ENCODE measurements around the gene SLC44A4. TPM values are rescaled to one million over a fixed set of nuclear protein-coding genes. Genes with fewer than 3 reads are reported as not detected.

SLC44A4 gene
- polyA plus RNA-seq, 1 of the 3 experiments (the other 2 are of a cell fraction) = 0.26 TPM

- no peak overlapping the region for H3K4me2 ChIP-seq
- no peak overlapping the region for H2AFZ ChIP-seq (ENCODE audit: low read depth)
- DNase-seq = no peak
- H3K36me3 ChIP-seq (replicated peaks in 1 of 2; ENCODE audit: control insufficient read depth in 1 of 2, insufficient read depth in 2 of 2, low read length in 1 of 2) = no peaks in the 10 kb centered on the region
- ChIA-PET POLR2A (no interaction called here), CTCF (interaction anchor here (0.9 to 3.1 kb wide), 2 partner anchors 15 to 49 kb away, joined by 3 to 9 read pairs; no protein-coding TSS in a partner anchor)
- H3K9ac ChIP-seq = no peak overlapping the region
- no peaks in the 10 kb centered on the region for H3K27me3 ChIP-seq (ENCODE audit: insufficient read depth)
- H3F3A ChIP-seq (replicated peaks; ENCODE audit: insufficient read depth) = peaks cover 10% of the 10 kb centered on the region
- WGBS (ENCODE audit: low lambda C conversion rate) = 81% methylated on average over 3 of the region's 3 CpGs
- peaks cover 0 to 29% of the 10 kb centered on the region in 2 experiments; a peak in 1 of 4 replicates for H3K4me1 ChIP-seq (ENCODE audit: control insufficient read depth in 1 of 2, insufficient read depth in 2 of 2, low read depth in 1 of 2, low read length in 1 of 2)
- H3K79me2 ChIP-seq (ENCODE audit: insufficient read depth) = peaks cover 3% of the 10 kb centered on the region; the same call in 1 of the 2 replicates
- no peaks in the 10 kb centered on the region for H4K20me1 ChIP-seq (ENCODE audit: insufficient read depth)
- no peaks in the 10 kb centered on the region for H3K9me2 ChIP-seq
- no peak overlapping the region for H3K4me3 ChIP-seq (ENCODE audit: low read depth in 2 of 2, low read length in 1 of 2)
- TF ChIP-seq GABPA (IDR thresholded peaks at IDR 0.05; ENCODE audit: low read depth) (no peak), NFIC (IDR thresholded peaks at IDR 0.05; ENCODE audit: borderline replicate concordance) (no peak), EP300 (IDR thresholded peaks at IDR 0.05; ENCODE audit: borderline replicate concordance in 1 of 2, low read depth in 1 of 2, low read length in 1 of 2) (no peak), USF1 (IDR thresholded peaks at IDR 0.05; ENCODE audit: borderline replicate concordance, low read depth) (no peak), CTCF (IDR thresholded peaks at IDR 0.05) (no peak), TCF12 (IDR thresholded peaks at IDR 0.05) (no peak), FOXJ3 (CRISPR knock-in tag; IDR thresholded peaks at IDR 0.05) (no peak), MXI1 (IDR thresholded peaks at IDR 0.05; ENCODE audit: low read depth, low read length) (no peak)
- TF ChIP-seq, protein P1, sequence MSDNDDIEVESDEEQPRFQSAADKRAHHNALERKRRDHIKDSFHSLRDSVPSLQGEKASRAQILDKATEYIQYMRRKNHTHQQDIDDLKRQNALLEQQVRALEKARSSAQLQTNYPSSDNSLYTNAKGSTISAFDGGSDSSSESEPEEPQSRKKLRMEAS (IDR thresholded peaks at IDR 0.05; ENCODE audit: low read depth) = no peak
- H3K9me3 ChIP-seq = no peaks in the 10 kb centered on the region
- H3K27ac ChIP-seq (ENCODE audit: low read depth in 2 of 2, low read length in 1 of 2) = no peak overlapping the region
Observed at GRCh38 chr6:31903957-31904356, 25.2 kb upstream of the SLC44A4 start.

DNA sequence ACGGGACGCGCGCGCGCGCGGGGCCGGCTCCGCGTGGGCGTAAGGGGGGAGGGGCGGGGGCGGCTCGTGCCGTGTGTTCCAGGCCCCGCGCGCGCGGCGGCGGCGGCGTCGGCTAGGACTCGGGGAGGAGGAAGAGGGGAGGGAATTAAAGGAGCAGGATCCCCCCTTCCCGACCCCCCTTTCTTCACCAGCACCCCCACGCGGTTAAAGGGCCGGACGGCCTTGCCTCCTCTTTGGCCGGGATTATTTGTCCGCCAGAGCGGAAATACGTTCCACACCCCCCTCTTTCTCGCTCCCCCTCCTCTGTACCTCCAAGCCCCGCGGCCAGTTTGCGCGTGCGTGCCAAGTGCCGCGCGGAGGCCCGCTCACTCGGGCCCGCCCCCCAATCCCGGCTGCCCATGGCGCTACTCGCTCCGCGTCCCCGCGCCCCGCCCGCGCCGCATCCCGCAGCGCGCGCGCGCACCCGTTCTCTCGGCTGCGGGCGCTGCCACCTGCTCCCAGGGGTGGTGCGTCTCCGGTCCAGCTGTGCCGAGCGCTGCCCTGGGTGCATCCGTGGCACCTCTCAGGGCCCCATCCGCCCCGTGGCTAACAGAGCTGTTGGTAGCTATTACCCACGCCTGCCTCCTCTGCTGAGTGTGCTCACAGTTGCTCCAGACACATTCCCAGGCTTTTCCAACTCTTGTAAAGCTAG is 23.3 kb upstream of the SLC44A4 start, which contains the start of gene ZBTB12:
TSS of gene ZBTB12 (minus strand) at position 134 of the 691 bp plus-strand sequence. CDS start 781 bp downstream, outside the sequence.
- H3K9ac ChIP-seq = peak within 1 kb of the TSS; percentile 62
- H3K4me1 ChIP-seq (ENCODE audit: control insufficient read depth in 1 of 2, insufficient read depth in 2 of 2, low read depth in 1 of 2, low read length in 1 of 2) = peaks cover 5 to 33% of the 10 kb centered on the region in 2 experiments
- H3F3A ChIP-seq (replicated peaks; ENCODE audit: insufficient read depth) = peaks cover 9% of the 10 kb centered on the region
- H3K4me2 ChIP-seq = peak within 1 kb of the TSS; percentile 86
- peak within 1 kb of the TSS; percentile 54; the same call in 1 of the 2 replicates for H2AFZ ChIP-seq (ENCODE audit: low read depth)
- no peaks in the 10 kb centered on the region for H3K9me2 ChIP-seq
- H4K20me1 ChIP-seq (ENCODE audit: insufficient read depth) = no peaks in the 10 kb centered on the region
- DNase-seq = peak; percentile 99
- H3K27me3 ChIP-seq (ENCODE audit: insufficient read depth) = no peaks in the 10 kb centered on the region
- ChIA-PET POLR2A (interaction anchor here (0.6 to 1.4 kb wide), 8 partner anchors 9 to 1212 kb away, joined by 3 to 4 read pairs (median 3); partner anchors contain the start of gene DXO), CTCF (interaction anchor here (0.6 to 1.4 kb wide), 6 partner anchors 13 to 104 kb away, joined by 3 to 4 read pairs (median 3); no protein-coding TSS in a partner anchor)
- H3K4me3 ChIP-seq (ENCODE audit: low read depth in 2 of 2, low read length in 1 of 2) = peak within 1 kb of the TSS; percentile 60 to 67
- under 1% methylated on average over 21 of the region's 77 CpGs for WGBS (ENCODE audit: low lambda C conversion rate)
- H3K27ac ChIP-seq (ENCODE audit: low read depth in 2 of 2, low read length in 1 of 2) = peak within 1 kb of the TSS; percentile 44 to 92; a peak in 3 of 4 replicates
- H3K36me3 ChIP-seq (replicated peaks in 1 of 2; ENCODE audit: control insufficient read depth in 1 of 2, insufficient read depth in 2 of 2, low read length in 1 of 2) = no peaks in the 10 kb centered on the region
- H3K79me2 ChIP-seq (ENCODE audit: insufficient read depth) = peaks cover 15% of the 10 kb centered on the region; the same call in 1 of the 2 replicates
- H3K9me3 ChIP-seq = no peaks in the 10 kb centered on the region
- TF ChIP-seq FOXM1 (IDR thresholded peaks at IDR 0.05; ENCODE audit: low read depth) (no peak), TCF12 (IDR thresholded peaks at IDR 0.05) (peak; percentile 25; the same call in 1 of the 2 replicates), RXRA (IDR thresholded peaks at IDR 0.05; ENCODE audit: borderline replicate concordance, low read depth) (no peak), USF1 (IDR thresholded peaks at IDR 0.05; ENCODE audit: borderline replicate concordance, low read depth) (no peak), YY1 (IDR thresholded peaks at IDR 0.05; ENCODE audit: low read depth) (no peak), EP300 (IDR thresholded peaks at IDR 0.05; ENCODE audit: borderline replicate concordance in 1 of 2, low read depth in 1 of 2, low read length in 1 of 2) (peak in 1 of 2 experiments; percentile 43; a peak in 1 of 4 replicates), RAD21 (IDR thresholded peaks at IDR 0.05; ENCODE audit: low read length) (peak; percentile 67), CHD2 (IDR thresholded peaks at IDR 0.05; ENCODE audit: low read length, partially characterized antibody) (peak; percentile 60), TAF1 (IDR thresholded peaks at IDR 0.05; ENCODE audit: borderline replicate concordance, low read depth, low read length) (peak; percentile 31; the same call in 1 of the 2 replicates)
- TF ChIP-seq, protein P2, sequence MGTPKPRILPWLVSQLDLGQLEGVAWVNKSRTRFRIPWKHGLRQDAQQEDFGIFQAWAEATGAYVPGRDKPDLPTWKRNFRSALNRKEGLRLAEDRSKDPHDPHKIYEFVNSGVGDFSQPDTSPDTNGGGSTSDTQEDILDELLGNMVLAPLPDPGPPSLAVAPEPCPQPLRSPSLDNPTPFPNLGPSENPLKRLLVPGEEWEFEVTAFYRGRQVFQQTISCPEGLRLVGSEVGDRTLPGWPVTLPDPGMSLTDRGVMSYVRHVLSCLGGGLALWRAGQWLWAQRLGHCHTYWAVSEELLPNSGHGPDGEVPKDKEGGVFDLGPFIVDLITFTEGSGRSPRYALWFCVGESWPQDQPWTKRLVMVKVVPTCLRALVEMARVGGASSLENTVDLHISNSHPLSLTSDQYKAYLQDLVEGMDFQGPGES (IDR thresholded peaks at IDR 0.05; ENCODE audit: low read depth, low read length) = no peak
- TF ChIP-seq, protein P3, sequence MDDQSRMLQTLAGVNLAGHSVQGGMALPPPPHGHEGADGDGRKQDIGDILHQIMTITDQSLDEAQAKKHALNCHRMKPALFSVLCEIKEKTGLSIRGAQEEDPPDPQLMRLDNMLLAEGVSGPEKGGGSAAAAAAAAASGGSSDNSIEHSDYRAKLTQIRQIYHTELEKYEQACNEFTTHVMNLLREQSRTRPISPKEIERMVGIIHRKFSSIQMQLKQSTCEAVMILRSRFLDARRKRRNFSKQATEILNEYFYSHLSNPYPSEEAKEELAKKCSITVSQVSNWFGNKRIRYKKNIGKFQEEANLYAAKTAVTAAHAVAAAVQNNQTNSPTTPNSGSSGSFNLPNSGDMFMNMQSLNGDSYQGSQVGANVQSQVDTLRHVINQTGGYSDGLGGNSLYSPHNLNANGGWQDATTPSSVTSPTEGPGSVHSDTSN (IDR thresholded peaks at IDR 0.05) = peak; percentile 12; the same call in 1 of the 2 replicates
- TF ChIP-seq, protein P1 (IDR thresholded peaks at IDR 0.05; ENCODE audit: low read depth) = peak; percentile 64
